Prostate gland (tissue), 2 donors: ENCODE measurements around the gene BAZ1B. TPM values are rescaled to one million over a fixed set of nuclear protein-coding genes. Genes with fewer than 3 reads are reported as not detected.

Experiments
- DNase-seq: peaks from one replicate; pipeline ENCODE4 v3.0.0-alpha.2; 2019; ENCODE audit warnings: low spot score
- H3K27ac ChIP-seq, 2 donors: fragments of 200-600 bp; sonication (generic); 2 replicates each; pipeline ENCODE4 v1.5.1; 2017 to 2019
- H3K27me3 ChIP-seq: fragments of 200-600 bp; sonication (generic); replicated peaks from 2 replicates; pipeline ENCODE4 v1.5.1; 2019; ENCODE audit not compliant: insufficient read depth
- H3K36me3 ChIP-seq, 2 donors: fragments of 200-600 bp; sonication (generic); 1 replicate in 1 of 2; 2 replicates in 1 of 2; pipeline versions ENCODE4 v1.5.1 to v1.8.1; 2017 to 2019
- H3K4me1 ChIP-seq: fragments of 200-600 bp; sonication (generic); replicated peaks from 2 replicates; pipeline ENCODE4 v1.5.1; 2019
- H3K4me3 ChIP-seq, 2 donors: fragments of 200-600 bp; sonication (generic); 2 replicates each; pipeline ENCODE4 v1.5.1; 2017 to 2019
- H3K9me3 ChIP-seq: fragments of 200-600 bp; sonication (generic); 2 replicates; pipeline ENCODE4 v1.5.1; 2017
- CTCF ChIP-seq, 4 experiments: fragments of 200-600 bp in 2 of 4; fragments of 450-650 bp in 2 of 4; sonication (generic) in 2 of 4; IDR thresholded peaks; 1 replicate in 3 of 4; 2 replicates in 1 of 4; pipeline ENCODE4 v1.5.1; 2016 to 2019; ENCODE audit warnings: antibody characterized with exemption in 4 of 4, mild to moderate bottlenecking in 2 of 4, moderate library complexity in 2 of 4
- POLR2A ChIP-seq: fragments of 450-650 bp; IDR thresholded peaks from one replicate; pipeline ENCODE4 v1.6.1; 2016; ENCODE audit warnings: antibody characterized with exemption, mild to moderate bottlenecking
- POLR2AphosphoS5 ChIP-seq: sonication (generic); formaldehyde crosslinking; IDR thresholded peaks from one replicate; pipeline ENCODE4 v1.6.1; 2017; ENCODE audit warnings: antibody characterized with exemption
- WGBS: methylation state at CpG from one replicate; pipeline ENCODE4 v1.1.5; 2018; 5-methylcytosine and 5-hydroxymethylcytosine counted together
- intact Hi-C: fragments of 100-400 bp; cut with DNase I; formaldehyde crosslinking; loops from one replicate; pipeline ENCODE4 v1.14.2; 2022
- total RNA-seq, 2 donors: library from RNA; depleted of rRNA; stranded (reverse); fragments of >200 nt; gene quantifications; one replicate each; pipeline ENCODE4 v1.1.0, GENCODE V29; 2016

BAZ1B gene
- total RNA-seq, 2 donors from 2014 or later = 43.4 to 56.4 TPM

GRCh38 chr7:73427902-73428787 is 93.9 kb downstream of the BAZ1B start:
- Histone ChIP-seq H3K9me3 (no peaks in the 10 kb centered on the region), H3K4me1 (no peaks in the 10 kb centered on the region), H3K4me3 (no peak overlapping the region), H3K27me3 (no peaks in the 10 kb centered on the region), H3K36me3 (no peaks in the 10 kb centered on the region), H3K27ac (no peak overlapping the region)
- 86% methylated on average over 8 of the region's 8 CpGs for WGBS
- TF ChIP-seq CTCF (IDR thresholded peaks at IDR 0.05) (no peak), POLR2AphosphoS5 (no peak), POLR2A (no peak)
- no peak for DNase-seq
- intact Hi-C loops = no loop called here

- Histone ChIP-seq H3K4me3 (no peak overlapping the region), H3K36me3 (no peaks in the 10 kb centered on the region), H3K9me3 (no peaks in the 10 kb centered on the region), H3K27ac (no peak overlapping the region), H3K27me3 (no peaks in the 10 kb centered on the region), H3K4me1 (no peaks in the 10 kb centered on the region)
- TF ChIP-seq CTCF (IDR thresholded peaks at IDR 0.05) (no peak), POLR2AphosphoS5 (no peak), POLR2A (no peak)
- DNase-seq = no peak
- intact Hi-C loops = no loop called here
- 84% methylated on average over 8 of the region's 8 CpGs for WGBS
These were observed 96.1 kb downstream of the BAZ1B start for GRCh38 chr7:73426016-73426415.

- H3K27ac ChIP-seq = no peak overlapping the region
- TF ChIP-seq CTCF (IDR thresholded peaks at IDR 0.05) (no peak), POLR2A (no peak), POLR2AphosphoS5 (no peak)
- no peaks in the 10 kb centered on the region for H3K27me3 ChIP-seq
- 93% methylated on average over 9 of the region's 9 CpGs for whole genome bisulfite sequencing
- H3K9me3 ChIP-seq = no peaks in the 10 kb centered on the region
- no peaks in the 10 kb centered on the region for H3K36me3 ChIP-seq
- intact Hi-C loops = no loop called here
- no peaks in the 10 kb centered on the region for H3K4me1 ChIP-seq
- no peak for DNase-seq
- no peak overlapping the region for H3K4me3 ChIP-seq
These were observed 96.6 kb downstream of the BAZ1B start for GRCh38 chr7:73425356-73425983.

- WGBS = 92% methylated on average over 11 of the region's 11 CpGs
- intact Hi-C loops = no loop called here
- Histone ChIP-seq H3K4me1 (no peaks in the 10 kb centered on the region), H3K36me3 (no peaks in the 10 kb centered on the region), H3K9me3 (no peaks in the 10 kb centered on the region), H3K4me3 (no peak overlapping the region), H3K27ac (peak overlapping the region in 1 of 2 donors; percentile 2), H3K27me3 (no peaks in the 10 kb centered on the region)
- TF ChIP-seq POLR2A (no peak), CTCF (IDR thresholded peaks at IDR 0.05) (no peak), POLR2AphosphoS5 (no peak)
- DNase-seq = no peak
These were observed 97.6 kb downstream of the BAZ1B start for GRCh38 chr7:73424489-73424885.
